H9 (cell line): ENCODE data around the gene SLC35B1. TPM values are rescaled to one million over a fixed set of nuclear protein-coding genes. Genes with fewer than 3 reads are reported as not detected.

Experiments
- DNase-seq: peaks from one replicate; pipeline ENCODE4 v3.0.0-alpha.2; 2017
- H2AFZ ChIP-seq: one replicate; pipeline ENCODE4 v1.6.1; 2013; ENCODE audit warnings: mild to moderate bottlenecking, low read length, control low read depth, moderate library complexity
- H2AK5ac ChIP-seq: 2 replicates; pipeline ENCODE4 v1.6.1; 2013; ENCODE audit warnings: low read length, control low read depth, mixed read lengths; ENCODE audit not compliant: insufficient read length
- H2BK120ac ChIP-seq: one replicate; pipeline ENCODE4 v1.6.1; 2013; ENCODE audit warnings: low read depth, mild to moderate bottlenecking, low read length, control low read depth, inconsistent platforms; ENCODE audit not compliant: poor library complexity, severe bottlenecking
- H2BK12ac ChIP-seq: 2 replicates; pipeline ENCODE4 v1.6.1; 2013; ENCODE audit warnings: low read length, control low read depth, mixed read lengths, low read depth; ENCODE audit not compliant: insufficient read length
- H2BK15ac ChIP-seq: 2 replicates; pipeline ENCODE4 v1.6.1; 2013; ENCODE audit warnings: low read depth, low read length, control low read depth
- H2BK20ac ChIP-seq: one replicate; pipeline ENCODE4 v1.6.1; 2013; ENCODE audit warnings: low read depth, mild to moderate bottlenecking, low read length, control low read depth, inconsistent platforms; ENCODE audit not compliant: poor library complexity, severe bottlenecking
- H2BK5ac ChIP-seq: 2 replicates; pipeline ENCODE4 v1.6.1; 2013; ENCODE audit warnings: low read length, control low read depth, mixed read lengths; ENCODE audit not compliant: insufficient read length
- H3K14ac ChIP-seq: 2 replicates; pipeline ENCODE4 v1.6.1; 2013; ENCODE audit warnings: low read length, control low read depth; ENCODE audit not compliant: insufficient read depth
- H3K18ac ChIP-seq: 2 replicates; pipeline ENCODE4 v1.6.1; 2013; ENCODE audit warnings: low read depth, mild to moderate bottlenecking, mixed read lengths, low read length, control low read depth; ENCODE audit not compliant: insufficient read length
- H3K23ac ChIP-seq: 2 replicates; pipeline ENCODE4 v1.6.1; 2013; ENCODE audit warnings: low read length, control low read depth, mixed read lengths, low read depth; ENCODE audit not compliant: insufficient read length
- H3K23me2 ChIP-seq: 2 replicates; pipeline ENCODE4 v1.6.1; 2013; ENCODE audit warnings: low read depth, mild to moderate bottlenecking, mixed read lengths, low read length, control low read depth; ENCODE audit not compliant: insufficient read length, poor library complexity, severe bottlenecking
- H3K27ac ChIP-seq: 2 replicates; pipeline ENCODE4 v1.5.1; 2013; ENCODE audit warnings: low read length, control low read depth, mixed read lengths, low read depth; ENCODE audit not compliant: insufficient read length
- H3K27me3 ChIP-seq: 2 replicates; pipeline ENCODE4 v1.6.1; 2013; ENCODE audit warnings: low read length, control low read depth, inconsistent platforms; ENCODE audit not compliant: insufficient read depth
- H3K4ac ChIP-seq: 2 replicates; pipeline ENCODE4 v1.6.1; 2013; ENCODE audit warnings: low read depth, mild to moderate bottlenecking, control low read depth, inconsistent platforms, low read length, moderate library complexity
- H3K4me1 ChIP-seq: 2 replicates; pipeline ENCODE4 v1.6.1; 2013; ENCODE audit warnings: low read length, control low read depth, inconsistent platforms; ENCODE audit not compliant: insufficient read depth
- H3K4me2 ChIP-seq: 2 replicates; pipeline ENCODE4 v1.6.1; 2013; ENCODE audit warnings: low read length, control low read depth, mixed read lengths; ENCODE audit not compliant: insufficient read length, insufficient read depth
- H3K56ac ChIP-seq: 2 replicates; pipeline ENCODE4 v1.6.1; 2013; ENCODE audit warnings: low read depth, mild to moderate bottlenecking, mixed read lengths, low read length, control low read depth; ENCODE audit not compliant: insufficient read length
- H3K79me1 ChIP-seq: 2 replicates; pipeline ENCODE4 v1.6.1; 2013; ENCODE audit warnings: low read depth, mild to moderate bottlenecking, moderate library complexity, low read length, control low read depth, inconsistent platforms; ENCODE audit not compliant: insufficient read depth, poor library complexity, severe bottlenecking
- H3K79me2 ChIP-seq: 2 replicates; pipeline ENCODE4 v1.6.1; 2013; ENCODE audit warnings: low read length, control low read depth, inconsistent platforms; ENCODE audit not compliant: insufficient read depth
- H3K9ac ChIP-seq: 2 replicates; pipeline ENCODE4 v1.6.1; 2013; ENCODE audit warnings: low read length, control low read depth, mixed read lengths; ENCODE audit not compliant: insufficient read length; ENCODE audit errors: extremely low read depth
- H3K9me3 ChIP-seq: one replicate; pipeline ENCODE4 v1.6.1; 2013; ENCODE audit warnings: low read depth, low read length, inconsistent platforms; ENCODE audit not compliant: control insufficient read depth
- H3T11ph ChIP-seq: one replicate; pipeline ENCODE4 v1.6.1; 2013; ENCODE audit warnings: mild to moderate bottlenecking, low read length, control low read depth, inconsistent platforms
- H4K20me1 ChIP-seq: one replicate; pipeline ENCODE4 v1.6.1; 2013; ENCODE audit not compliant: control insufficient read depth, insufficient read length, insufficient read depth
- H4K5ac ChIP-seq: 2 replicates; pipeline ENCODE4 v1.6.1; 2013; ENCODE audit warnings: low read depth, mild to moderate bottlenecking, mixed read lengths, low read length, control low read depth; ENCODE audit not compliant: insufficient read length
- H4K8ac ChIP-seq: replicated peaks from 2 replicates; pipeline ENCODE4 v1.6.1; 2013; ENCODE audit warnings: low read length, control low read depth, mixed read lengths, low read depth; ENCODE audit not compliant: insufficient read length
- H4K91ac ChIP-seq: 2 replicates; pipeline ENCODE4 v1.6.1; 2013; ENCODE audit warnings: low read depth, mild to moderate bottlenecking, moderate library complexity, mixed read lengths, low read length, control low read depth; ENCODE audit not compliant: insufficient read length
- H3K27ac Mint-ChIP-seq, 3 experiments: 2 replicates in 2 of 3; 3 replicates in 1 of 3; pipeline ENCODE4 v1.8.0; 2020 to 2021; ENCODE audit warnings: mixed read lengths in 3 of 3, mild to moderate bottlenecking in 1 of 3, moderate library complexity in 1 of 3
- H3K27me3 Mint-ChIP-seq: 2 replicates; pipeline ENCODE4 v1.8.0; 2021; ENCODE audit warnings: low read depth, mild to moderate bottlenecking, moderate library complexity, mixed read lengths
- H3K36me3 Mint-ChIP-seq, 3 experiments: 2 replicates in 2 of 3; 3 replicates in 1 of 3; pipeline ENCODE4 v1.8.0; 2020 to 2021; ENCODE audit warnings: low read depth in 3 of 3, mixed read lengths in 3 of 3; ENCODE audit not compliant: insufficient read depth in 1 of 3
- H3K4me1 Mint-ChIP-seq, 2 experiments: 2 replicates each; pipeline ENCODE4 v1.8.0; 2020; ENCODE audit warnings: mixed read lengths in 2 of 2
- H3K4me3 Mint-ChIP-seq, 2 experiments: 2 replicates in 1 of 2; 3 replicates in 1 of 2; pipeline ENCODE4 v1.8.0; 2020 to 2021; ENCODE audit warnings: mild to moderate bottlenecking in 2 of 2, mixed read lengths in 2 of 2, moderate library complexity in 1 of 2
- H3K9me3 Mint-ChIP-seq, 2 experiments: 2 replicates in 1 of 2; 3 replicates in 1 of 2; pipeline ENCODE4 v1.8.0; 2020; ENCODE audit warnings: mild to moderate bottlenecking in 2 of 2, mixed read lengths in 2 of 2, moderate library complexity in 1 of 2
- WGBS: extraction: QIAGEN DNeasy Blood & Tissue Kit; methylation state at CpG from one replicate; pipeline ENCODE4 v1.1.7; 2013; ENCODE audit warnings: missing lambda C conversion rate, low lambda C conversion rate, mixed read lengths; ENCODE audit not compliant: insufficient read length; ENCODE audit errors: extremely low coverage; 5-methylcytosine and 5-hydroxymethylcytosine counted together
- total RNA-seq: library from RNA; stranded (reverse); gene quantifications from 2 replicates; pipeline ENCODE4 v1.2.1, GENCODE V29; 2021
- TF ChIP-seq, protein P1 (sequence below): fragments of 200-600 bp; sonication (generic); conservative IDR thresholded peaks from 3 replicates; pipeline ENCODE4 v1.8.0; 2021; ENCODE audit warnings: antibody characterized with exemption, mild to moderate bottlenecking

The SLC35B1 gene
- total RNA-seq, 1 experiment from 2014 or later: 58.9 TPM

GRCh38 chr17:49690256-49690655 lies 17.5 kb downstream of the SLC35B1 start:
- Histone ChIP-seq H3K23me2 (no peaks in the 10 kb centered on the region), H3K79me2 (no peaks in the 10 kb centered on the region), H3K4ac (no peak overlapping the region), H3K4me1 (peaks cover 9% of the 10 kb centered on the region; the same call in 1 of the 2 replicates), H3T11ph (no peak overlapping the region), H3K14ac (no peak overlapping the region), H3K18ac (no peak overlapping the region), H3K23ac (no peak overlapping the region), H2AFZ (no peak overlapping the region), H2BK20ac (no peak overlapping the region), H2BK5ac (no peak overlapping the region), H3K27ac (no peak overlapping the region), H3K27me3 (no peaks in the 10 kb centered on the region), H4K20me1 (no peaks in the 10 kb centered on the region), H3K9ac (no peak overlapping the region), H2BK12ac (no peak overlapping the region), H4K8ac (no peak overlapping the region), H3K9me3 (no peaks in the 10 kb centered on the region), H2BK15ac (no peak overlapping the region), H2AK5ac (no peak overlapping the region), H2BK120ac (no peak overlapping the region), H4K91ac (no peak overlapping the region), H4K5ac (no peak overlapping the region), H3K56ac (no peak overlapping the region), H3K4me2 (no peak overlapping the region), H3K79me1 (no peaks in the 10 kb centered on the region)
- no peaks in the 10 kb centered on the region for H3K9me3 Mint-ChIP-seq
- WGBS: no CpG with 5 or more reads among the region's 2 CpGs
- H3K27ac Mint-ChIP-seq: no peak overlapping the region
- no peaks in the 10 kb centered on the region for H3K36me3 Mint-ChIP-seq
- peaks cover 21 to 24% of the 10 kb centered on the region in 2 experiments for H3K4me1 Mint-ChIP-seq
- peaks cover 9% of the 10 kb centered on the region for H3K27me3 Mint-ChIP-seq
- TF ChIP-seq, protein P1, sequence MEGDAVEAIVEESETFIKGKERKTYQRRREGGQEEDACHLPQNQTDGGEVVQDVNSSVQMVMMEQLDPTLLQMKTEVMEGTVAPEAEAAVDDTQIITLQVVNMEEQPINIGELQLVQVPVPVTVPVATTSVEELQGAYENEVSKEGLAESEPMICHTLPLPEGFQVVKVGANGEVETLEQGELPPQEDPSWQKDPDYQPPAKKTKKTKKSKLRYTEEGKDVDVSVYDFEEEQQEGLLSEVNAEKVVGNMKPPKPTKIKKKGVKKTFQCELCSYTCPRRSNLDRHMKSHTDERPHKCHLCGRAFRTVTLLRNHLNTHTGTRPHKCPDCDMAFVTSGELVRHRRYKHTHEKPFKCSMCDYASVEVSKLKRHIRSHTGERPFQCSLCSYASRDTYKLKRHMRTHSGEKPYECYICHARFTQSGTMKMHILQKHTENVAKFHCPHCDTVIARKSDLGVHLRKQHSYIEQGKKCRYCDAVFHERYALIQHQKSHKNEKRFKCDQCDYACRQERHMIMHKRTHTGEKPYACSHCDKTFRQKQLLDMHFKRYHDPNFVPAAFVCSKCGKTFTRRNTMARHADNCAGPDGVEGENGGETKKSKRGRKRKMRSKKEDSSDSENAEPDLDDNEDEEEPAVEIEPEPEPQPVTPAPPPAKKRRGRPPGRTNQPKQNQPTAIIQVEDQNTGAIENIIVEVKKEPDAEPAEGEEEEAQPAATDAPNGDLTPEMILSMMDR: no peak
- DNase-seq: no peak
- no peak overlapping the region; a peak in 1 of 5 replicates for H3K4me3 Mint-ChIP-seq
